Naive thymus-derived CD4-positive, alpha-beta T cell (primary cell): Measurements from ENCODE around the gene SERP2. TPM values are rescaled to one million over a fixed set of nuclear protein-coding genes. Genes with fewer than 3 reads are reported as not detected.
A peak's percentile ranks its signal among the peaks of the same experiment; 100 is the strongest.

ENCODE experiments used
- ATAC-seq: fragments of 150-1000 bp; cut with Tn5 transposase; 2 replicates; pipeline ENCODE4 v1.10.0; 2021; ENCODE audit warnings: mild to moderate bottlenecking, moderate library complexity
- CTCF ChIA-PET: fragments of 350-600 bp; sonication (Branson Sonifier 250); formaldehyde crosslinking; loops from one replicate; lab custom pipeline; 2021; ENCODE audit warnings: antibody characterized with exemption; lab: Charles Lee
- POLR2A ChIA-PET: fragments of 350-600 bp; sonication (Branson Sonifier 250); formaldehyde crosslinking; loops from one replicate; lab custom pipeline; 2021; ENCODE audit warnings: antibody characterized with exemption, inconsistent platforms; lab: Charles Lee
- DNase-seq, 9 donors: peaks; one replicate each; pipeline versions ENCODE4 v3.0.0 to v3.0.0-alpha.2; 2020 to 2022; ENCODE audit warnings: mixed read lengths in 1 of 9
- H3K27ac ChIP-seq: one replicate; pipeline ENCODE4 v1.7.0; 2013; ENCODE audit warnings: mild to moderate bottlenecking, low read depth, low read length, moderate library complexity
- H3K27me3 ChIP-seq, 2 donors: one replicate each; pipeline ENCODE4 v1.7.0; 2013; ENCODE audit warnings: low read length in 2 of 2, mild to moderate bottlenecking in 2 of 2, moderate library complexity in 2 of 2; ENCODE audit not compliant: control insufficient read depth in 2 of 2, insufficient read depth in 2 of 2
- H3K36me3 ChIP-seq, 3 experiments: 1 replicate in 2 of 3; 2 replicates in 1 of 3; pipeline ENCODE4 v1.7.0; 2013; ENCODE audit warnings: low read length in 3 of 3, mild to moderate bottlenecking in 3 of 3, moderate library complexity in 1 of 3; ENCODE audit not compliant: insufficient read depth in 3 of 3, control insufficient read depth in 2 of 3
- H3K4me1 ChIP-seq, 2 donors: one replicate each; pipeline ENCODE4 v1.7.0; 2013; ENCODE audit warnings: low read length in 2 of 2, mild to moderate bottlenecking in 2 of 2, moderate library complexity in 1 of 2; ENCODE audit not compliant: control insufficient read depth in 2 of 2, insufficient read depth in 2 of 2
- H3K4me3 ChIP-seq: 2 replicates; pipeline ENCODE4 v1.7.0; 2013; ENCODE audit warnings: mild to moderate bottlenecking, low read length
- H3K9me3 ChIP-seq, 3 experiments: 1 replicate in 2 of 3; 2 replicates in 1 of 3; pipeline ENCODE4 v1.7.0; 2013; ENCODE audit warnings: low read length in 3 of 3; ENCODE audit not compliant: control insufficient read depth in 2 of 3
- H3K27ac Mint-ChIP-seq, 9 donors: one replicate each; pipeline ENCODE4 v1.8.0; 2020 to 2022; ENCODE audit warnings: mixed read lengths in 9 of 9, mild to moderate bottlenecking in 8 of 9, moderate library complexity in 5 of 9, inconsistent platforms in 2 of 9
- H3K27me3 Mint-ChIP-seq, 5 donors: one replicate each; pipeline ENCODE4 v1.8.0; 2021 to 2022; ENCODE audit warnings: mixed read lengths in 5 of 5, mild to moderate bottlenecking in 1 of 5
- H3K36me3 Mint-ChIP-seq, 5 donors: one replicate each; pipeline ENCODE4 v1.8.0; 2020 to 2022; ENCODE audit warnings: mixed read lengths in 5 of 5, mild to moderate bottlenecking in 3 of 5, inconsistent platforms in 1 of 5
- H3K4me1 Mint-ChIP-seq, 7 donors: one replicate each; pipeline ENCODE4 v1.8.0; 2020 to 2022; ENCODE audit warnings: mixed read lengths in 7 of 7, mild to moderate bottlenecking in 3 of 7, inconsistent platforms in 1 of 7
- H3K4me3 Mint-ChIP-seq, 10 donors: one replicate each; pipeline ENCODE4 v1.8.0; 2020 to 2022; ENCODE audit warnings: mild to moderate bottlenecking in 10 of 10, mixed read lengths in 10 of 10, moderate library complexity in 6 of 10, inconsistent platforms in 2 of 10
- H3K9me3 Mint-ChIP-seq, 11 donors: one replicate each; pipeline ENCODE4 v1.8.0; 2020 to 2022; ENCODE audit warnings: mixed read lengths in 11 of 11, mild to moderate bottlenecking in 4 of 11, inconsistent platforms in 1 of 11, moderate library complexity in 1 of 11
- intact Hi-C, 2 donors: fragments of 100-400 bp; cut with micrococcal nuclease; formaldehyde crosslinking; loops; one replicate each; pipeline ENCODE4 v1.15.1; 2023
- polyA plus RNA-seq, 2 donors: library from polyadenylated mRNA; unstranded; fragments of 300-500 nt; fragmentation: Illumina TruSeq; gene quantifications; one replicate each; pipeline ENCODE4 v1.2.3, GENCODE V29; 2021
- total RNA-seq, 6 experiments: library from RNA in 5 of 6; stranded (reverse) in 5 of 6; gene quantifications; 1 replicate in 5 of 6; 2 replicates in 1 of 6; pipeline ENCODE4 v1.2.3 and lab custom pipeline; 2021 to 2026

The SERP2 gene
- total and polyA plus RNA-seq, 7 experiments from 2014 or later, result 0.37 to 0.93 (median 0.58) TPM; not detected in 4

- Histone ChIP-seq H3K4me3 (no peak overlapping the region), H3K4me1 (peaks cover 0 to 5% of the 10 kb centered on the region in 2 donors), H3K9me3 (no peaks in the 10 kb centered on the region), H3K36me3 (no peaks in the 10 kb centered on the region), H3K27ac (no peak overlapping the region), H3K27me3 (no peaks in the 10 kb centered on the region)
- Mint-ChIP-seq H3K9me3 (no peaks in the 10 kb centered on the region), H3K4me3 (no peak overlapping the region), H3K36me3 (no peaks in the 10 kb centered on the region), H3K27ac (no peak overlapping the region), H3K27me3 (peaks cover 0 to 9% (median 6%) of the 10 kb centered on the region in 5 donors), H3K4me1 (peaks cover 7 to 38% (median 20%) of the 10 kb centered on the region in 7 donors)
- intact Hi-C loops, result no loop called here
- ATAC-seq, result no peak
- ChIA-PET POLR2A (no interaction called here), CTCF (no interaction called here)
- no peak for DNase-seq
Observed at GRCh38 chr13:44354884-44355283, 18.7 kb upstream of the SERP2 start.

DNA sequence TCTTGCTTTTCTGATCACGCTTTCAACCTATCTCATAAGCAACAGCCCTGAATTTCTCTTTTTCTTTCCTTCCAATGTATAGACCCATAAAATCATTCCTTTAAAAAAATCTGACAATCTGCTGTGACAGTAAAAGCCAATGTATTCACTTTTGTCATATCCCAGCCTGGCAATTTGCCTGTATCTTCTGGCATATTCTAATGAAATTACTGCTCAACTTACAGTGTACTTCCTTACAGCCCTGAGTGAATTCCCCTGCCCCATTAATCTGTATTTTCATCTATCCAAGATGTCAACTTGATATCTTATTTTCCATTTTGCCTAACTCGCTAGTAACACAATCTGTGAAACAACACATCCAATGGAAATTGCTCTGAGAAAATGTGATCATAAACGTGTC, 18.0 kb upstream of the SERP2 start:
- no peaks in the 10 kb centered on the region for H3K9me3 Mint-ChIP-seq
- no peak overlapping the region for H3K4me3 Mint-ChIP-seq
- no peaks in the 10 kb centered on the region for H3K36me3 ChIP-seq
- no peaks in the 10 kb centered on the region for H3K36me3 Mint-ChIP-seq
- ATAC-seq (no peak), DNase-seq (no peak)
- H3K27ac Mint-ChIP-seq, result no peak overlapping the region
- no peak overlapping the region for H3K4me3 ChIP-seq
- H3K9me3 ChIP-seq, result no peaks in the 10 kb centered on the region
- no peak overlapping the region for H3K27ac ChIP-seq
- POLR2A ChIA-PET, result no interaction called here
- H3K4me1 ChIP-seq, result peaks cover 0 to 5% of the 10 kb centered on the region in 2 donors
- no peaks in the 10 kb centered on the region for H3K27me3 ChIP-seq
- intact Hi-C loops, result no loop called here
- peaks cover 0 to 10% (median 6%) of the 10 kb centered on the region in 5 donors for H3K27me3 Mint-ChIP-seq
- CTCF ChIA-PET, result interaction anchor here (0.6 kb wide), 1 partner anchor 164 kb away, joined by 3 read pairs; no protein-coding TSS in a partner anchor
- peaks cover 7 to 32% (median 19%) of the 10 kb centered on the region in 7 donors for H3K4me1 Mint-ChIP-seq

GRCh38 chr13:44359983-44360375, 13.6 kb upstream of the SERP2 start:
- H3K27ac ChIP-seq, result no peak overlapping the region
- intact Hi-C loops, result no loop called here
- H3K4me1 ChIP-seq, result no peaks in the 10 kb centered on the region
- Mint-ChIP-seq H3K36me3 (no peaks in the 10 kb centered on the region), H3K4me1 (peaks cover 0 to 4% (median 0%) of the 10 kb centered on the region in 7 donors), H3K4me3 (no peak overlapping the region), H3K27me3 (peaks cover 0 to 12% (median 5%) of the 10 kb centered on the region in 5 donors), H3K9me3 (peaks cover 0 to 1% (median 0%) of the 10 kb centered on the region in 11 donors), H3K27ac (no peak overlapping the region)
- no peak overlapping the region for H3K4me3 ChIP-seq
- ATAC-seq, result no peak
- ChIA-PET CTCF (no interaction called here), POLR2A (no interaction called here)
- no peaks in the 10 kb centered on the region for H3K36me3 ChIP-seq
- no peak for DNase-seq
- no peaks in the 10 kb centered on the region for H3K9me3 ChIP-seq
- H3K27me3 ChIP-seq, result no peaks in the 10 kb centered on the region

DNA sequence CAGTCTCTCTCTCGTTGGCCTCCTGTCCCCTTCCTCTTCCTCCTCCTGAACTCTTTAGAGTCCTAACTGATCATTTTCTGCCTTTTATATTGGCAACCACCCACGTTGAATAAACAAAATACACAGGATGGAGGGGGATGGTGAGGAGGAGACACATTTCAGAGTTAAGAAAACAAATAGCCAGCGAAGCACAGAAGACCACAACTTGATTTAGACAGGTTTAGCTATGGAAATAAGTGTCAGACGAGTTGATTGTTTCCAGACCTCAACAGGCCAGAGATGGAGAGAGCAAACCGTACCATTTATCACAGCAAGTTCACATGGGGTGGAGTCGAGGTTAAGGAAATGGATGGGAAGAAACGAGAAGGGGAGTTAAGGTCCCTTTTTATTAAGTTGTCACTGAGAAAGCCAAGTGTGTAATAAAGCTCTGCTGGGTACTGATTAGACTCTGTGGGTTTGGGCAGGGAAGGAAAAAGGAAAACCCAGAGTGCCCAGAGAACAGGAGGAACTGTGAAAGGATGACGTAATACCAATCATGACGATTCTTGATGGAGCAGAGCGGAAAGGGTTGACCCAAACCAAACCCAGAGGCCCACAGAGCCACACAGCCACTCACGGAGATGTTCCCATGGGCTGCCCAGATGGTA, 11.1 kb upstream of the SERP2 start:
- H3K27me3 Mint-ChIP-seq, result peaks cover 0 to 15% (median 4%) of the 10 kb centered on the region in 5 donors
- ChIA-PET CTCF (no interaction called here), POLR2A (no interaction called here)
- no peak overlapping the region for H3K27ac Mint-ChIP-seq
- DNase-seq (no peak), ATAC-seq (peak; percentile 36)
- Histone ChIP-seq H3K9me3 (no peaks in the 10 kb centered on the region), H3K4me1 (no peaks in the 10 kb centered on the region), H3K27me3 (no peaks in the 10 kb centered on the region), H3K36me3 (no peaks in the 10 kb centered on the region), H3K27ac (no peak overlapping the region), H3K4me3 (no peak overlapping the region)
- no peaks in the 10 kb centered on the region for H3K36me3 Mint-ChIP-seq
- no peak overlapping the region for H3K4me3 Mint-ChIP-seq
- H3K9me3 Mint-ChIP-seq, result peaks cover 0 to 1% (median 0%) of the 10 kb centered on the region in 11 donors
- H3K4me1 Mint-ChIP-seq, result peaks cover 0 to 4% (median 0%) of the 10 kb centered on the region in 7 donors
- intact Hi-C loops, result no loop called here

GRCh38 chr13:44363631-44364344, 9.8 kb upstream of the SERP2 start:
- ATAC-seq (no peak), DNase-seq (no peak)
- no peaks in the 10 kb centered on the region for H3K27me3 ChIP-seq
- Mint-ChIP-seq H3K36me3 (no peaks in the 10 kb centered on the region), H3K9me3 (peaks cover 0 to 1% (median 0%) of the 10 kb centered on the region in 11 donors), H3K27me3 (peaks cover 0 to 12% (median 4%) of the 10 kb centered on the region in 5 donors), H3K4me3 (no peak overlapping the region), H3K27ac (peak overlapping the region in 1 of 9 donors; percentile 55), H3K4me1 (no peaks in the 10 kb centered on the region)
- H3K4me1 ChIP-seq, result no peaks in the 10 kb centered on the region
- intact Hi-C loops, result no loop called here
- H3K36me3 ChIP-seq, result no peaks in the 10 kb centered on the region
- ChIA-PET CTCF (no interaction called here), POLR2A (no interaction called here)
- H3K9me3 ChIP-seq, result no peaks in the 10 kb centered on the region
- no peak overlapping the region for H3K27ac ChIP-seq
- no peak overlapping the region for H3K4me3 ChIP-seq

- CTCF ChIA-PET, result no interaction called here
- no peak overlapping the region for H3K4me3 Mint-ChIP-seq
Observed at GRCh38 chr13:44364345-44365000, 9.2 kb upstream of the SERP2 start.

More at GRCh38 chr13:44364345-44365000, 9.2 kb upstream of the SERP2 start:
- POLR2A ChIA-PET, result no interaction called here
- intact Hi-C loops, result no loop called here
- DNase-seq, result no peak
- Mint-ChIP-seq H3K27ac (no peak overlapping the region), H3K27me3 (peaks cover 0 to 17% (median 4%) of the 10 kb centered on the region in 5 donors), H3K36me3 (no peaks in the 10 kb centered on the region), H3K9me3 (peaks cover 0 to 1% (median 0%) of the 10 kb centered on the region in 11 donors), H3K4me1 (peaks cover 0 to 3% (median 0%) of the 10 kb centered on the region in 7 donors)
- no peak overlapping the region for H3K4me3 ChIP-seq
- H3K36me3 ChIP-seq, result no peaks in the 10 kb centered on the region
- H3K9me3 ChIP-seq, result no peaks in the 10 kb centered on the region
- H3K4me1 ChIP-seq, result no peaks in the 10 kb centered on the region
- H3K27ac ChIP-seq, result no peak overlapping the region
- ATAC-seq, result no peak
- no peaks in the 10 kb centered on the region for H3K27me3 ChIP-seq
